Adrenal gland (tissue), 5 donors: ENCODE results near the gene IL1F10.

Source experiments
- CTCF ChIP-seq, 6 experiments: fragments of 450-650 bp in 4 of 6; fragments of 200-600 bp in 2 of 6; sonication (generic) in 1 of 6; IDR thresholded peaks; 1 replicate in 5 of 6; 2 replicates in 1 of 6; pipeline versions ENCODE4 v1.5.1 to v1.8.0; 2016 to 2021; ENCODE audit warnings: antibody characterized with exemption in 6 of 6, mild to moderate bottlenecking in 2 of 6, moderate library complexity in 1 of 6
- POLR2A ChIP-seq, 2 donors: fragments of 450-650 bp; IDR thresholded peaks; one replicate each; pipeline ENCODE4 v1.6.1; 2017; ENCODE audit warnings: antibody characterized with exemption in 2 of 2, mild to moderate bottlenecking in 2 of 2, moderate library complexity in 1 of 2
- donor health status: DM: no; HTN: no; CAD: no.

DNA sequence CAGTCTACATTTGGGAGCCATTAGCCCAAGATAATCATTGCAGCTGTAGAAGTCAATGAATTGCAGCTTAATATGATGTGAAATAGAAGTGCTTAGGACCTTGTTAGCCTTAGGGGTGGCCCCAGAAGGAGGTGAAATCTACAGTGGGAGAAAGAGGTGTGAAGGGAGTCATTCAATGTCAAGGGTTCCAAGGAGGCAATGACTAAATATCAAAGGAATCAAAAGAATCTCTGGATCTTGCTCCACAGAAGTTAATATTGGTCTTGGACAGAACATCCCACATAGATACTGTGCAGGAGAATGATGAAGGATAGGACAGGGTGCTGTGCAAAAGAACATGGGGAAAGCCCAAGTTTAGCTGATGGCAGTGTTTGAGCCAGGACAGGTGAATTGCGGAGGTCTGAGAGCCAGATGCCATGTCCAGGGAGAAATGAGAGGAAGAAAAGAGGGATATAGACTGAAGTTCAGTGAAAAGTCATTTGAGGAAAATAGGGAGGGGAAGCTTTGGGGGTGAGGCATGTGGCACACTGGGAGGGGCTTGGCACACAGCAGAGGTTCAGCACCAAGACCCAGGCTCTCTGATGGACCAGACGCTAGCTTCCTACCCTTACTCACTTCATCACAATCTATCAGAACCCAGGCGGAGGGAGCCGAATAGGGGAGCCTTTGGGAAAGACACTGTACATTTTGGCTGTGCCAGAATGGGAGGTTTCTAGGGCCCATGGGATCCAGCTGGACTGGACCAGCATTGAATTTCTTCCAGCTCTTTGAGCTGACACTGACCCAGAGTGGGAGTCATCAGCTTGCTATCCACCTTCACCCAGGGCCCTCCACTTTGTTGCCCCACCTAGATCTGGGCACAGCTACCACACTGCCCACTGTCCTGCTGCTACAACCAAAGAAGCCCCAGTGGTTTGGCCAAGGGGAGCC lies 2.2 kb downstream of the IL1F10 start:
- TF ChIP-seq CTCF (IDR thresholded peaks at IDR 0.05), result no peak
- no peak for TF ChIP-seq POLR2A (IDR thresholded peaks at IDR 0.05)
